DMS153 treated with DMSO at 0.1 percent for 48 hours (cell line): ENCODE measurements around the gene SBK3.

Experiments
- DNase-seq: peaks from one replicate; lab custom pipeline; 2025; ENCODE audit not compliant: unreplicated experiment; lab: John Stamatoyannopoulos, UW

The SBK3 gene

GRCh38 chr19:55491546-55492360 is 53.6 kb downstream of the SBK3 start:
- no peak for DNase-seq
